IPS-NIHi7 (cell line): ENCODE results near the gene EID2.
A peak's percentile ranks its signal among the peaks of the same experiment; 100 is the strongest.

Experiments used
- DNase-seq: peaks from one replicate; pipeline ENCODE4 v3.0.0; 2012; ENCODE audit warnings: mixed read lengths; ENCODE audit errors: extremely low spot score

Gene EID2

DNA sequence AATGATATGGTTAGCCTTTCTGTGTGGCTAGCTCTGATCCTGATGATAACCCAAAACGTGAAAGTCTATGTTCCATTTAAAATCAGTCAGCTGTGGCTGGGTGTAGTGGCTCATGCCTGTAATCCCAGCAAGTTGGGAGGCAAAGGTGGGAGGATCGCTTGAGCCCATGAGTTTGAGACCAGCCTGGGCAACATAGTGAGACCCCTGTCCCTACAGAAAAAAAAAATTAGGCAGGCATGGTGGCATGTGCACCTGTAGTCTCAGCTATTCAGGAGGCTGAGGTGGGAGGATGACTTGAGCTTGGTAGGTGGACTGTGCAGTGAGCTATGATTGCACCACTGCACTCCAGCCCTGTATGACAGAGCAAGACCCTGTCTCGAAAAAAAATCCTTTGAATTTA, 6.2 kb downstream of the EID2 start:
- no peak for DNase-seq

DNA sequence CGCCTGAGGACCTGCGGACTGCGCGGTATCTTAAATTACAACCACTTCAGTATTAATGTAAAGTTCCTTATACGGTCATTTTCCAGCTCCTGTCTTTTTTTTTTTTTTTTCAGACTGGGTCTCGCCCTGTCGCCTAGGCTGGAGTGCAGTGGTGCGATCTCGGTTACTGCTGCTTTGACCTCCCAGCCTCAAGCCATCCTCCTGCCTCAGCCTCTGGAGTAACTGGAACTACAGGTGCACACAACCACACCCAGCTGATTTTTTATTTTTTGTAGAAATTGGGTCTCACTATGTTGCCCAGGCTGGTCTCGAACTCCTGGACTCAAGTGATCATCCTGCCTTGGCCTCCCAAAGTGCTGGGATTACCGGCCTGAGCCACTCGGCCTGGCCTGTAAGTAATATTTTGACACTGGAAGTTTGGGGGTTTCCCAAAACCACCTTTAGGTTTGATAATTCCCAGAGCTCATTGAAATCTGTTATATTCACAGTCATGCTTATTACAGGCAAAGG, 6.9 kb downstream of the EID2 start:
- DNase-seq, result no peak

DNA sequence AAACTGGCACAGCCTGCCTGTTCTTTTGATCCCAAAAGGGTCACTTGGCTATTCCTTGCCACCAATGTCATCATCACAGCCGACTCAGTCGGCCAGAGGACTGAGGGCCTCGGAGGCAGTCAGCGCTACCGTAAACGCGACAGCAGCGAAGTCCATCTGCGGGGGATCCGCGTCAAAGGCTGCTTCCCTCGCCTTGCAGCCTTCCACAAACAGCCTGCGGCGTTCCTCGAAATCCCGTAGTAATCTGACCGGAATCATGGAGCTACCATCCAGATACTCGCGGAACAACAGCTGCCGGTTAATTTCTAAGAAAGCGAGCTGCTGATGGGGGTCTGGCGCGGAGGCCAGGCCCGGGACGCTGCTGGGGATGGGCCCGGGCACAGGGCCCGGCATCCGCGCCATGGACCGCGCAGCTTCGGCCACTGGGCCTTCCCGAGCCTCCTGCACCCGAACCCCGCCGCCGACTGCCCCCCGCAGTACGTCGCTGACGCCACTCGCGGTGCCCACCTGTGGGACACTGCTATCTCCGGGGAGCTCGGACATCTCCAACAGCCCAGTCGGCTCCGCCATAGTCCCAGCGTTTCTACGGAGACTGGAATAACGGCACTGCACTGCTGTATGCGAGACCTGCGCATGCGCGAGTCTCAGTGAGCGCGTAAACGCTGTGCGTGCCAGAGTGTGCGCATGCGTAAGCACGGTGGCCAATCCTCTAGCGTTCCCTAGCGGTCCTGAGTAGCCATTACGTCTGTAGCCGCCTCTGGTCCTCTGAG, 7.5 kb downstream of the EID2 start, which contains the start of gene EID2B:
Gene EID2B, minus strand, starts transcription at position 620 of the 770 bp plus-strand sequence. Its CDS starts 50 bp downstream, at position 570.
- peak; percentile 96 for DNase-seq

DNA sequence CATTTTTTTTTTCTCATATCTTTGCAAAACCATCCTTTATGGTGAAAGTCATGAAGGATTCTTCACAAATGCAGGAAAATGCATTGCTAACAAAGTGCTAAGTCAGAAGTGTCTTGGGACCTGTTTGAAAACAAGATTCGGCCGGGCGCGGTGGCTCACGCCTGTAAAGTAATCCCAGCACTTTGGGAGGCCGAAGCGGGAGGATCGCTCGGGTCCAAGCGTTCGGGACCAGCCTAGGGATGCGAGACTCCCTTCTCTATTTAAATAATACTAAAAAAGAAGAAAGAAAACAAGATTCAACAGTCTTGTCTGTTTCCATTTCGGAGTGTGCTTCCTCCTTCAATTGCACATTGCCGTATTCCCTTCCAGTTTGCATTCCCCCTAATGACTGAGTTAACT, 8.1 kb downstream of the EID2 start:
- no peak for DNase-seq

DNA sequence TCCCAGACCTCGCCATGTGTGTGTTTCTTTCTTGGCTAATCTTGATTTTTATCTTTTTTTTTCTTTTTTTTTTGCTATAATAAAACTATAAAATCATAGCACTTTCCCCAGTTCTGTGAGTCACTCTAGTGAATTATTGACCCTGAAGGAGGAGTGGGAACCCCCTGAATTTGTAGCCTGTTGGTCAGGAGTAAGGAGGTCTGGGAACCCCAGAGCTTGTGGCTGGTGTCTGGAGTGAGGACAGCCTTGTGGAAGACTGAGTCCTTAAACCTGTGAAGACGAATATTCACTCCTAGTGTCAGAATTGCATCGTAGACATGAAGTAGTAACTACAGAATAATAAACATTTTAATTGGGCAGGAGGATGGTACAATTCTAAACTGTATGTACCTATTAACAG, 14.8 kb downstream of the EID2 start:
- DNase-seq, result no peak

DNA sequence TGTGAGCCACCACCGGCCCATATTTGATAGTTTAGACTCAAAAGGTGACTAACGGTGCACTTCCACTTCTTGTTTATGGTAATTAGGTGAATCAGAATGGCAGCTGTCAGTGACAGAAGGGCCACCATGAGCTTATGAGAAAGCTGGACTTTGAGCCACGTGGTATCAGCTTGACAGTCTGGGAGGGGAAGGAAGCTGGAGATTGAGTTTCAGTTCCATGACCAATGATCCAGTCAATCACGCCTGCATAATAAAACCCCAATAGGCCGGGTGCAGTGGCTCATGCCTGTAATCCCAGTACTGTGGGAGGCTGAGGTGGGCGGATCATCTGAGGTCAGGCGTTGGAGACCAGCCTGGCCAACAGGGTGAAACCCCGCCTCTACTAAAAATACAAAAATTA, 15.5 kb downstream of the EID2 start:
- DNase-seq, result no peak

DNA sequence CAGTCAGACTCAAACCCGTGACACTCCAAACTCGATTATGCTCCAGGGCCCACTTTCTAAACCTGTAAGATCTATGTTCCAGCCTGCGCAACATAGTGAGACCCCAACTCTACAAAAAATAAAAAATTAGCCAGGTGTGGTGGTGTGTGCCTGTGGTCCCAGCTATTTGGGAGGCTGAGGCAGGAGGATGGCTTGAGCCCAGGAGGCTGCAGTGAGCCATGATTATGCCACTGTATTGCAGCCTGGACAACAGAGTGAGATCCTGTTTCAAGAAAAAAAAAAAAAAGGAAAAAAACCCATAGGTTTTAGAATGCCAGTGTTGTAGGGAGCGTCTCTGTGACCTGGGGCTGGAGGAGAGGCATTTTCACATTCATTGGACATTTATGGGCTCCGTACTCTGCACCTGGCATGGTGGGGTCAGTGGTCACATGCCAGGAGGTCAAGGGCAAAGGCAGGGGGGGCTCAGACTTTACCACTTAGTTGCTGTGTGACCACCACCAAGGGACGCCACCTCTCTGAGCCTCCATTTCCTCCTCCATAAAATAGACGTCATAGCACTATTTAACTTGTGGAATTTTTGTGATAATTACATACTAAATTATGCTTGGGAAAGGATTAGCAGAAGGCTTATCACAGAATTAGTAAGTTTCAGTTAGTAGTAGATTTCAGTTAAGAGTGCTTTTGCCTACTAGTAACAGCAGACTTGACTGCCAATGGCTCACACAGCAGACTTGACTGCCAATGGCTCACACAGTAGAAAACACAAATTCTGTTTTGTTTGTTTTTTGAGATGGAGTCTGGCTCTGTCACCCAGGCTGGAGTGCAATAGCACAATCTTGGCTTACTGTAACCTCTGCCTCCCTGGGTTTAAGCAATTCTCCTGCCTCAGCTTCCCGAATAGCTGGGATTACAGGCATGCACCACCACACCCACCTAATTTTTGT, 19.1 kb downstream of the EID2 start:
- DNase-seq, result no peak

DNA sequence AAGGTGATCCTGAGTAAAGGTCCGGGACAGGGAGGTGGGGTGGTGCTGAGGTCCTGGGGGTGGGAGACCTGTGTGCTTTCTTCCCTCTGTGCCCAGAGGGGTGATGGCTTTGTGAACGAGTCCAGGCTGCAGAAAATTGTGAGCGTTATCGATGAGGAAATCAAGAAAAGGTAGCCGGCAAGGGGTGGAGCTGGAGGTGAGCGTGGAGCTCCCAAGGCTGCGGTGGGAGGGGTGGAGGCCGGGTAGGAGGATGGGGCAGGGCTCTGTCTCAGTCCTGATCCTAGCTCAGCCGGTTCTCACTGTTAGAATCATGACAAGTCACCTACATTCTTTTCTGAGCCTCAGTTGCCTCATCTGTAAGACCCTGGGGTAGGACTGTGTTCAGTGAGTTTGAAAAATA, 21.0 kb downstream of the EID2 start:
- DNase-seq, result no peak

DNA sequence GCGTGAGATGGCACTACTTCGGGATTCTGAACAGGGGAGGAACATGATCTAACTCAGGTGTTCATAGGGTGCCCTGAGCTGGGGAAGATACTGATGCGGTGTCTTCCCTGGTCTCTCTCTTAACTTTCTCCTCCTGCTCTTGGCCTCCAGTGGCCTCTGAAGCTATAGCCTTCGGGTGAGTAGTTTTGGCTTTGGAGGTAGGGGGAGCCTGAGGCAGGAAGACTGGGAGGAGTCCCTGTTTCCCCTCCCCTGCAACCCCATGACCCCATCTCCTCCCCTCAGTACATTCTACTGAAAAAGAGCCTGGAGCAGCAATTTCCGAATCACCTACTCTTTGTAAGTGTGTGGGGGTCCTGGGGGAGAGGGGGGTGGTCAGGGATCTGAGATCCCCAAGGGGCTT, 21.5 kb downstream of the EID2 start:
- DNase-seq, result no peak

DNA sequence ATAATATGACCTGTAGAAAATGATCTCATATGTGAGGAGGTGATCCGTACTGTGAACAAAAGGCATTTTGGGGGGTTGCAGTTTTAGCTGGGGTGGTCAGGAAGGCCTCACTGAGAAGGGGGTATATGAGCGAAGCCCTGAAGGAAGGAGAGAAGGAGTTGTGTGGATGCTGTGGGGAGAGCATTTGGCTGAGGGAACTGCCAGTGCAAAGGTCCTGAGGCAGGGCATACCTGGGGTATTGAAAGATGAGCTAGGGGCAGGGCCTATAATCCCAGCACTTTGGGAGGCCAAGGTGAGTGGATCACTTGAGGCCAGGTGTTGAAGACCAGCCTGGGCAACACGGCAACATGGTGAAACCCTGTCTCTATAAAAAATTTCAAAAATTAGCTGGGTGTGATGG, 22.5 kb downstream of the EID2 start:
- no peak for DNase-seq

DNA sequence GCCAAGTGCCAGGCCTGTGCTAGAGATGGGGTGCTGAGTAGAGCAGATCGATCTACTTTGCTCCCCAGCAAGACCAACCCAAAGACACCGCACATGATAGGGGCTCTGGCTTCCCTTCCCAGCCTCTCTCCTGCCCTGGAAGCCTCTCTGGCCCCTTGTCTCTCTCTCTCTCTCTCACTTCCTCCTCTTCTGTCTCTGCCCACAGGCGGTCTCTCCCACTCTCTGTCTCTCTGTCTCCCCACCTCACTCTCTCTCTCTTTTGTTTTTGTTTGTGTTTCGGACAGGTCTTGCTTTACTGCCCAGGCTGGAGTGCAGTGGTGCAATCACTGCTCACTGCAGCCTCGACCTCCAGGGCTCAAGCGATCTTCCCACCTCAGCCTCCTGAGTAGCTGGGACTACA, 23.7 kb downstream of the EID2 start:
- no peak for DNase-seq

DNA sequence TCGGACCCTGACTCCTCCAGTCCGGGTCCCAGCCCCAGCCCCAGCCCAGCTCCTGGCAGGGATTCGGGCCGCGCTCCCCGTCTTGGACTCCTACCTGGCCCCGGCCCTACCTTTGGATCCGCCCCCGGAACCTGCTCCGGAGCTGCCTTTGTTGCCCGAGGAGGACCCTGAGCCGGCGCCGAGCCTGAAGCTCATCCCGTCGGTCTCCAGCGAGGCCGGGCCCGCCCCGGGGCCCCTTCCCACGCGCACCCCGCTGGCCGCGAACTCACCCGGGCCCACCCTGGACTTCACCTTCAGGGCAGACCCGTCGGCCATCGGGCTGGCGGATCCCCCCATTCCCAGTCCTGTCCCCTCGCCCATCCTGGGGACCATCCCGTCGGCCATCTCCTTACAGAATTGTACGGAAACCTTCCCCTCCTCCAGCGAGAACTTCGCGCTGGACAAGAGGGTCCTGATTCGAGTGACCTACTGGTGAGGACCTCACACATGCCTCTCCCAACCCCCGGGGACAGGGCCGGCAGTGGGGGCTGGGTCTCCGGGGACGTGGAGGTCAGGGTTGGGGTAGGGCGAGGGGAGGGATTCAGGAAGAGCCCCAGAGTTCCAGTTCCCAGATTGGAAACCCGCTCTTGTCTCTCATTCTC, 24.3 kb downstream of the EID2 start:
- DNase-seq, result peak; percentile 59

DNA sequence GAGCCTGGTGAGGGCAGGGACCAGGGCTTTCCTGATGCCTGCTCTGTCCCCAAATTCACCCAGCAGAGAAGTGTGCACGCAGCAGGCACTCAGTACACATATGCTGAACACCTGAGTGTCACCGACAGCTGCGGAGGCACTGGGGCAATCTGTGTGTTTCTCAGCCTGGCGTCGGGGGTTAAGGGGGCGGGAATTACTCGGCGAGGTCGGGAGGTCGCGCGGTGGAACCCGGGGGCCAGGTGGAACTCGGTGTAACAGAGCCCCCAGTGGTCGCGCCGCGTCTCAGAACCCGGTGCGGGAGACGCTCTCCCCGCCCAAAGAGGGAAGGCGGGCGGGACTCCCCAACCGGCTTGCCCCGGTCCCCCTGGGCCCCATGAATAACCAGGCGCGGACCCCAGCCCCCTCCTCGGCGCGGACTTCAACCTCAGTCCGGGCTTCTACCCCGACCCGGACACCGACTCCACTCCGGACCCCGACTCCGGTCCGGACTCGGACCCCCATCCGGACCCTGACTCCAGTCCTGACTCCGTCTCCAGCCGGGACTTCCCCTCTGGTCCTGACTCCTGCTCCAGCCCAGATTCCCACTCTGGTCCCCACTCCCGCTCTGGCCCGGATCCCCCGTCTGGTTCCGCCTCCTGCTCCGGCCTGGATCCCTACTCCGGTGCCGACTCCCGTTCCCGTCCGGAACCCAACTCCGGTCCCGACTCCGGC, 25.0 kb downstream of the EID2 start, which contains the start of gene SELENOV:
Gene SELENOV, plus strand, starts transcription at position 300 of the 711 bp plus-strand sequence. Its CDS starts 74 bp downstream, at position 374.
- peak; percentile 65 for DNase-seq

DNA sequence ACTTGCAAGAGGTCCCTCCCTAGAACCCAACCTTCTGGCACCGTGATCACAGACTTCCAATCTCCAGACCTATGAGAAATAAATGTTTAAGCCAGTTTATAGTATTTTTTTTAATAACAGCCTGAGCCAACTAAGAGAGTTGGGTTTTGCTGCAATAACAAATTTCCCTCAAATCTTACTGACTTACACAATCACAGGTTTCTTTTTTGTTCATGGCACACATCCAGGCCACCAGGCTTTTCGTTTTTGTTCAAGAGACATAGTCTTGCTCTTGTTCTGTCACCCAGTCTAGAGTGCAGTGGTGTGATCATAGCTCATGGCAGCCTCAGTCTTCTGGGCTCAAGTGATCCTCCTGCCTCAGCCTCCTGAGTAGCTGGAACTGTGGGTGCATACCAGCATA, 27.0 kb downstream of the EID2 start:
- no peak for DNase-seq

DNA sequence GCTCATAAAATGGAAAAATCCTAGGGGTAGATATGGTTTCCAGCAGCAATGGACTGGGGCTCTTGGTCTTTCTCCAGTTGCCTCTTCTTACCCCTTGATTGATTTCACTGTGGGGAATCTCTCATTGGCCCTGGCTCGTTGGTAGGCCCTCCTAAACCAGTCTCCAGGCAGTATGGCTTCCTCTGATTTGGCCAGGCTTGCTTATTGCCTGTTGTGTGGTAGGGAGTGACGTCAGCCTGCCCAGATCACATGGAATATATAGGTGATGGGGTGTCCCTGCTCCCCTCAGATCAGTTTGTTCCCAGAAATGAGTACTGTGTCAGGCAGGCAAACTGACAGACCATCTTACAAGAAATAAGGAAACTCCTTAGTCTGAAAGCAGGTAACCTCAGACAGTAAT, 30.7 kb downstream of the EID2 start:
- no peak for DNase-seq

DNA sequence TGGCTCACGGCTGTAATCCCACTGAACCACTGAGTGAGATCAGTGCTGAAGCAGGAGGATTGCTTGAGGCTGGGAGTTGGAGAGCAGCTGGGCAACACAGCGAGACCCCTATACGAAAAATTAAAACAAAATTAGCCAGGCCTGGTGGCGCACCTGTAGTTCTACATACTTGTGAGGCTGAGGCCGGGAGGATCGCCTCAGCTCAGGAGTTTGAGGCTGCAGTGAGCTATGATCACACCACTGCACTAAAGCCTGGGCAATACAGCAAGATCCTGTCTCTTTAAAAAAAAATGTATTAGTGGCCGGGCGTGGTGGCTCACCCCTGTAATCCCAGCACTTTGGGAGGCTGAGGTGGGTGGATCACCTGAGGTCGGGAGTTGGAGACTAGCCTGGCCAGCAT, 31.3 kb downstream of the EID2 start:
- no peak for DNase-seq

DNA sequence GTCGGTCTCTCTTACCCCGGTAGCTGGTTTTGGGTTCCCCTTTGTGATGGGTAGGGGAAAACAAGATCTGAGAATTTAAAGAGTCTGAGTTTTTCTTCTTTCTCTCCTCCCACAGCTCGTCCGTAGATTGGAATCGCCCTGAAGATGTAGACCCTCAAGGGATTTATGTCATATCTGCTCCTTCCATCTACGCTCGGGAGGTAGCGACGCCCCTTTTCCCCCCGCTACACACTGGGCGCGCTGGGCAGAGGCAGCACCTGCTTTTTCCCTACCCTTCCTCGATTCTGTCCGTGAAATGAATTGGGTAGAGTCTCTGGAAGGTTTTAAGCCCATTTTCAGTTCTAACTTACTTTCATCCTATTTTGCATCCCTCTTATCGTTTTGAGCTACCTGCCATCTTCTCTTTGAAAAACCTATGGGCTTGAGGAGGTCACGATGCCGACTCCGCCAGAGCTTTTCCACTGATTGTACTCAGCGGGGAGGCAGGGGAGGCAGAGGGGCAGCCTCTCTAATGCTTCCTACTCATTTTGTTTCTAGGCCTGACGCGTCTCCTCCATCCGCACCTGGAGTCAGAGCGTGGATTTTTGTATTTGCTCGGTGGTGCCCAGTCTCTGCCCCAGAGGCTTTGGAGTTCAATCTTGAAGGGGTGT, 32.1 kb downstream of the EID2 start:
- DNase-seq, result no peak

DNA sequence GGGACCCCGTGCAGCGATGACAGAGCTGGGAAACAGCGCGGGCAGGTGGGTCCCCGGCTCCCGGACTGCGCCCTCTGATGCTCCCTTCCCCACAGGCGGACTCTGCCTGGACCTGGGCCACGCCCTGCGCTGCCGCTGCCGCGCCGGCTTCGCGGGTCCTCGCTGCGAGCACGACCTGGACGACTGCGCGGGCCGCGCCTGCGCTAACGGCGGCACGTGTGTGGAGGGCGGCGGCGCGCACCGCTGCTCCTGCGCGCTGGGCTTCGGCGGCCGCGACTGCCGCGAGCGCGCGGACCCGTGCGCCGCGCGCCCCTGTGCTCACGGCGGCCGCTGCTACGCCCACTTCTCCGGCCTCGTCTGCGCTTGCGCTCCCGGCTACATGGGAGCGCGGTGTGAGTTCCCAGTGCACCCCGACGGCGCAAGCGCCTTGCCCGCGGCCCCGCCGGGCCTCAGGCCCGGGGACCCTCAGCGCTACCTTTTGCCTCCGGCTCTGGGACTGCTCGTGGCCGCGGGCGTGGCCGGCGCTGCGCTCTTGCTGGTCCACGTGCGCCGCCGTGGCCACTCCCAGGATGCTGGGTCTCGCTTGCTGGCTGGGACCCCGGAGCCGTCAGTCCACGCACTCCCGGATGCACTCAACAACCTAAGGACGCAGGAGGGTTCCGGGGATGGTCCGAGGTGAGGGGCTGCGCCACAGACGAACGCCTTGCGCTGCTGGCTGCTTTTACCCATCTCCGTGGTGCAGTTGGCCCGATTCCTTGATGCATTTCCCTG, 32.8 kb downstream of the EID2 start:
- peak; percentile 89 for DNase-seq

DNA sequence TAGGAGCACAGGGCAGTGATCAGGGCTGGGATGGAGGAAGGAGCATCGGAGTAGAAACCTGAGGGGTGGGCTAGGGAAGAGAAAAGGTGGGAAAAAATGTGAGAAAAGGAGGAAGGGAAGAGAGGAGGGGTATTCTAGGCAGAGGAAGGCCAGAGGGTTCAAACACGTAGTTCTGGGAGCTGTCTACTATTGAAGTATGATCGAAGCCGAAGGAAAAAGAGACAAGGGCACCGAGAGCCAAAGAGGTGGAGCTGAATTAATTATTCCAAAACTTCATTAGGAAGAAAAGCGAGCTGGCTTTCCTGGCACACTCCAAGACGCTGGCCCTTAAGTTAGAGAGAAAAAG, 33.4 kb downstream of the EID2 start:
- no peak for DNase-seq
